Measurements from ENCODE around the gene HSPA4L. TPM values are rescaled to one million over a fixed set of nuclear protein-coding genes. Genes with fewer than 3 reads are reported as not detected.
A peak's percentile ranks its signal among the peaks of the same experiment; 100 is the strongest.

The HSPA4L gene
- total and polyA plus RNA-seq, 2 donors (not counting 3 experiments of a cell fraction or from before 2014, with no cell fraction given): 1.3 to 12.4 TPM

GRCh38 chr4:127782025-127782274, 172 bp upstream of the HSPA4L start:
- no peak for DNase-seq (ENCODE audit: low read depth, low spot score)
- Histone ChIP-seq H3K9ac (replicated peaks; ENCODE audit: extremely low read depth, insufficient read depth, low read length) (peak overlapping the region; percentile 80), H3K79me2 (ENCODE audit: control insufficient read depth, insufficient read depth, low read length) (no peaks in the 10 kb centered on the region), H4K20me1 (replicated peaks; ENCODE audit: control insufficient read depth, extremely low read depth, insufficient read depth, low read length) (no peaks in the 10 kb centered on the region), H3K4me3 (replicated peaks in 1 of 3; ENCODE audit: insufficient read depth in 1 of 3, low read depth in 1 of 3, low read length in 3 of 3) (peak overlapping the region; percentile 28 to 53 (median 53)), H3K9me1 (replicated peaks; ENCODE audit: control insufficient read depth, extremely low read depth, insufficient read depth, low read length) (no peaks in the 10 kb centered on the region), H3K27ac (ENCODE audit: insufficient read depth, low read depth, low read length) (peak overlapping the region; percentile 50), H3K4me1 (ENCODE audit: control insufficient read depth, extremely low read depth, insufficient read depth, low read length) (peaks cover 2% of the 10 kb centered on the region), H3K36me3 (ENCODE audit: control insufficient read depth in 2 of 2, extremely low read depth in 1 of 2, insufficient read depth in 2 of 2, low read length in 2 of 2) (no peaks in the 10 kb centered on the region), H2AFZ (ENCODE audit: low read depth, low read length) (peak overlapping the region; percentile 90), H3K4me2 (ENCODE audit: insufficient read depth, low read length) (peak overlapping the region; percentile 45), H3K27me3 (ENCODE audit: control insufficient read depth in 2 of 2, insufficient read depth in 2 of 2, low read length in 2 of 2) (peaks cover 0 to 3% of the 10 kb centered on the region in 2 experiments), H3K9me3 (replicated peaks; ENCODE audit: control insufficient read depth, insufficient read depth, low read length) (no peaks in the 10 kb centered on the region)
- BruUV-seq (replicated peaks): no TSS peak
- no peak for TF ChIP-seq EZH2 (IDR thresholded peaks at IDR 0.05; ENCODE audit: borderline replicate concordance, low read depth, low read length, severe bottlenecking)
- no peak for TF ChIP-seq POLR2AphosphoS5 (IDR thresholded peaks at IDR 0.05; ENCODE audit: insufficient read depth, low read depth, low read length)
- TF ChIP-seq, protein P1, sequence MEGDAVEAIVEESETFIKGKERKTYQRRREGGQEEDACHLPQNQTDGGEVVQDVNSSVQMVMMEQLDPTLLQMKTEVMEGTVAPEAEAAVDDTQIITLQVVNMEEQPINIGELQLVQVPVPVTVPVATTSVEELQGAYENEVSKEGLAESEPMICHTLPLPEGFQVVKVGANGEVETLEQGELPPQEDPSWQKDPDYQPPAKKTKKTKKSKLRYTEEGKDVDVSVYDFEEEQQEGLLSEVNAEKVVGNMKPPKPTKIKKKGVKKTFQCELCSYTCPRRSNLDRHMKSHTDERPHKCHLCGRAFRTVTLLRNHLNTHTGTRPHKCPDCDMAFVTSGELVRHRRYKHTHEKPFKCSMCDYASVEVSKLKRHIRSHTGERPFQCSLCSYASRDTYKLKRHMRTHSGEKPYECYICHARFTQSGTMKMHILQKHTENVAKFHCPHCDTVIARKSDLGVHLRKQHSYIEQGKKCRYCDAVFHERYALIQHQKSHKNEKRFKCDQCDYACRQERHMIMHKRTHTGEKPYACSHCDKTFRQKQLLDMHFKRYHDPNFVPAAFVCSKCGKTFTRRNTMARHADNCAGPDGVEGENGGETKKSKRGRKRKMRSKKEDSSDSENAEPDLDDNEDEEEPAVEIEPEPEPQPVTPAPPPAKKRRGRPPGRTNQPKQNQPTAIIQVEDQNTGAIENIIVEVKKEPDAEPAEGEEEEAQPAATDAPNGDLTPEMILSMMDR (IDR thresholded peaks at IDR 0.05; ENCODE audit: extremely low read depth in 1 of 2, insufficient read depth in 1 of 2, low read depth in 1 of 2, low read length in 2 of 2): peak in 1 of 2 donors; percentile 4
- TF ChIP-seq FOS (IDR thresholded peaks at IDR 0.05; ENCODE audit: borderline replicate concordance, insufficient read depth, low read length): no peak
- no peak for TF ChIP-seq POLR2A (IDR thresholded peaks at IDR 0.05; ENCODE audit: low read depth, low read length)
- TF ChIP-seq, protein P2, sequence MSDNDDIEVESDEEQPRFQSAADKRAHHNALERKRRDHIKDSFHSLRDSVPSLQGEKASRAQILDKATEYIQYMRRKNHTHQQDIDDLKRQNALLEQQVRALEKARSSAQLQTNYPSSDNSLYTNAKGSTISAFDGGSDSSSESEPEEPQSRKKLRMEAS (IDR thresholded peaks at IDR 0.05; ENCODE audit: insufficient read depth, insufficient read length): no peak
- no peak for TF ChIP-seq GATA2 (IDR thresholded peaks at IDR 0.05; ENCODE audit: insufficient read depth, insufficient read length, low read depth, low read length)
- no peak for TF ChIP-seq MYC (IDR thresholded peaks at IDR 0.05; ENCODE audit: low read depth, low read length)
- dilution Hi-C loops (cut with MboI; ENCODE audit: extremely low pct_ligation_motif_present, low sequenced_read_pairs) (no loop called here), intact Hi-C loops (cut with micrococcal nuclease) (loop anchor here (1.0 to 5.0 kb wide), 6 partner anchors 98 to 505 kb away; partner anchors contain the start of genes ABHD18, INTU, LARP1B and MFSD8)
- peak; percentile 78 for FAIRE-seq
- ChIA-PET CTCF (interaction anchor here (0.7 to 2.1 kb wide), 7 partner anchors 50 to 184 kb away, joined by 3 to 14 read pairs (median 3); partner anchors contain the start of genes ABHD18, MFSD8 and PLK4), POLR2A (interaction anchor here (0.9 kb wide), 1 partner anchor 183 kb away, joined by 3 read pairs; the partner anchor contains the start of genes ABHD18 and MFSD8)

All from endothelial cell of umbilical vein (primary cell).